ENCODE results near the gene DNAH17. TPM values are rescaled to one million over a fixed set of nuclear protein-coding genes. Genes with fewer than 3 reads are reported as not detected.
"Not testable (repeated sequence)": the region's sequence is repeated elsewhere in the genome, so short reads cannot be mapped to it uniquely, and the experiment has no call there.

Gene DNAH17
- total RNA-seq, 2 experiments from 2014 or later: 0.41 to 0.45 TPM

DNA sequence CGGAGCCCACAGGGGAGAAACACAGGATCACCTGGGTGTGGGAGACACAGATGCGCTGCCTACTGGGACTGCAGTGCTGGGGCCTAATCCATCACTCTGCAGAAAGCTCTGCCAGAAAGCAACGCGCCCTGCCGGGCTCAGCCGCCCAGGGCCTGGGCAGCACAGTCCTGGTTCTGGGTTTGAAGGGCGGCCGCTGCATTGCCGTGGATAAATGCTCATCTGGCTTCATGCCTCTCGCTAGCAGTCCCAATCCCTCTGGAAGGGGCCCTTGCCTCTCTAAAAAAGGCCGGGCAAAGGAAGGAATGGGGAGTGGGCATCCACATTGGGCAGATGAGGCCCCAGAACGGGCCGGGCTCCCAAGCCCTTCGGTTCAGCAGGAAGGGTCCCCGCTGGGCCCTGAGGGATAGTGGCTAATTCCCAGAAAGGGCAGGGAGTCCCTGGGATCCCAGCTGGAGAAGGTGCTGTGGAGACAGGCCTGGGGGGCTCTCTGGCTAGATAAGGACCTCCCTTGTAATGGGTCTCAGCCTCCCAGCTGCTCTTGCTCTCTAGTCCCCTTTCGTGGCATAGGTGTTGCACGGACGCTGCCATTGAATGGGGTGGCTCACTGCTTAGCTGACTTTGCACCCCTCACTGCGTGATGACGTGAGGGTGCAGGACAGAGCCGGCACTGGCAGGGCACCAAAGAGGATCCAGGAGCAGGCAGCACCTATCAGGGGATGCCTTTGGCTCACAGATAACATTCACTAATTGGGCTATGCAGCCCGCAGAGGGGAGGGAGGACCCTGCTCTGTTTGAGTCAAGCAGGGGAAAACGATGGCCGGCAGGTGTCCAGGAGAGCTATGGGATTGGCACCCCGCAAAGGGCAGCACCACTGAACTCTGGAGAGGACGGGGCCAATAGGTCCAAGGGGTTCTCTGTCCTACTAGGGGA is 110.1 kb downstream of the DNAH17 start:
- H3K36me3 Mint-ChIP-seq (ENCODE audit: low read depth): no peaks in the 10 kb centered on the region
- DNase-seq (no peak), ATAC-seq (no peak)
- intact Hi-C loops (cut with micrococcal nuclease): no loop called here
- peaks cover 4% of the 10 kb centered on the region for H3K9me3 Mint-ChIP-seq
- POLR2A ChIA-PET: no interaction called here
- TF ChIP-seq, protein P1, sequence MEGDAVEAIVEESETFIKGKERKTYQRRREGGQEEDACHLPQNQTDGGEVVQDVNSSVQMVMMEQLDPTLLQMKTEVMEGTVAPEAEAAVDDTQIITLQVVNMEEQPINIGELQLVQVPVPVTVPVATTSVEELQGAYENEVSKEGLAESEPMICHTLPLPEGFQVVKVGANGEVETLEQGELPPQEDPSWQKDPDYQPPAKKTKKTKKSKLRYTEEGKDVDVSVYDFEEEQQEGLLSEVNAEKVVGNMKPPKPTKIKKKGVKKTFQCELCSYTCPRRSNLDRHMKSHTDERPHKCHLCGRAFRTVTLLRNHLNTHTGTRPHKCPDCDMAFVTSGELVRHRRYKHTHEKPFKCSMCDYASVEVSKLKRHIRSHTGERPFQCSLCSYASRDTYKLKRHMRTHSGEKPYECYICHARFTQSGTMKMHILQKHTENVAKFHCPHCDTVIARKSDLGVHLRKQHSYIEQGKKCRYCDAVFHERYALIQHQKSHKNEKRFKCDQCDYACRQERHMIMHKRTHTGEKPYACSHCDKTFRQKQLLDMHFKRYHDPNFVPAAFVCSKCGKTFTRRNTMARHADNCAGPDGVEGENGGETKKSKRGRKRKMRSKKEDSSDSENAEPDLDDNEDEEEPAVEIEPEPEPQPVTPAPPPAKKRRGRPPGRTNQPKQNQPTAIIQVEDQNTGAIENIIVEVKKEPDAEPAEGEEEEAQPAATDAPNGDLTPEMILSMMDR (IDR thresholded peaks at IDR 0.05): no peak
- no peaks in the 10 kb centered on the region for H3K4me1 Mint-ChIP-seq (ENCODE audit: low read depth)
- CTCF ChIA-PET: no interaction called here
- no peak overlapping the region for H3K4me3 Mint-ChIP-seq
- no peaks in the 10 kb centered on the region for H3K27me3 Mint-ChIP-seq
- H3K27ac Mint-ChIP-seq: no peak overlapping the region

DNA sequence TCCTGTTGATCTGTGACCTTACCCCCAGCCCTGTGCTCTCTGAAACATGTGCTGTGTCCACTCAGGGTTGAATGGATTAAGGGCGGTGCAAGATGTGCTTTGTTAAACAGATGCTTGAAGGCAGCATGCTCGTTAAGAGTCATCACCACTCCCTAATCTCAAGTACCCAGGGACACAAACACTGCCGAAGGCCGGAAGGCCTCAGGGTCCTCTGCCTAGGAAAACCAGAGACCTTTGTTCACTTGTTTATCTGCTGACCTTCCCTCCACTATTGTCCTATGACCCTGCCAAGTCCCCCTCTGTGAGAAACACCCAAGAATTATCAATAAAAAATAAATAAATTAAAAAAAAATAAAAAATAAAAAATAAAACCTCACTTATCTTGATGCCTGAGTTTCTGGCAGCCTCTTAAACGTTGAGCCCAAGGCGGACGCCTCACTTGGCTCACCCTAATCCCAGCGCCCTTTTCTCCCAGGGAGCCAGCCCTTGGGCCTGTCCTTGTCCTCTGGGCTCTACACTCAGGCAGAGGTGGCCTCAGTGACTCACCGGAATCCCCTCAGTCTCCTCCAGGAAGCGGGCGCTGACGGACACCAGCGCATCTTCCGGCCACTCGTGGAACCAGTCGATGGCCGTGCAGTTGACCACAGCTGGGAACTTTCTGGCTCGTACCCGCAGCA is 110.9 kb downstream of the DNAH17 start:
- intact Hi-C loops (cut with micrococcal nuclease); H3K36me3 Mint-ChIP-seq (ENCODE audit: low read depth); H3K9me3 Mint-ChIP-seq; H3K27me3 Mint-ChIP-seq; H3K27ac Mint-ChIP-seq; CTCF ChIA-PET; H3K4me3 Mint-ChIP-seq; DNase-seq; H3K4me1 Mint-ChIP-seq (ENCODE audit: low read depth); ATAC-seq; POLR2A ChIA-PET: not testable (repeated sequence)

DNA sequence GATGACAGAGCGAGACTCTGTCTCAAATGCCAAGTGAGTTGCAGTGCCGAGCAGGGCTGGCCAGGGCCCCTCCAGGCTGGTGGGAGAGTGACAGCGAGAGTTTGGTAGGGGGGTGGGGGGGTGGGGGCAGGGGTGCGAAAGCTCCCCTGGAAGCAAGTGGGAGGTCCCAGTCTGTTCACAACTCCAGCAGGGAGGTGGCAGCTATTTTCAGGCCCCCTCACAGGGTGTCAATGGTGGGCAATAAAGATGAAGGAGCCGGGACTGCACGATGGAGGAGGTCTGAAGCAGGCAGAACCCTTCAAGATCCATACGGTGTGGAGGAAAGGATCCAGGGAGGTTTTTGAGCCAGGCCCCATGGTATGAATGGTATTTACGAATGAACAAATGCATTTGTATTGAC is 115.0 kb downstream of the DNAH17 start:
- TF ChIP-seq, protein P1 (IDR thresholded peaks at IDR 0.05): no peak
- no peaks in the 10 kb centered on the region for H3K4me1 Mint-ChIP-seq (ENCODE audit: low read depth)
- H3K9me3 Mint-ChIP-seq: no peaks in the 10 kb centered on the region
- ATAC-seq (no peak), DNase-seq (no peak)
- ChIA-PET POLR2A (no interaction called here), CTCF (no interaction called here)
- H3K27me3 Mint-ChIP-seq: no peaks in the 10 kb centered on the region
- H3K36me3 Mint-ChIP-seq (ENCODE audit: low read depth): no peaks in the 10 kb centered on the region
- no peak overlapping the region for H3K4me3 Mint-ChIP-seq
- intact Hi-C loops (cut with micrococcal nuclease): no loop called here
- no peak overlapping the region for H3K27ac Mint-ChIP-seq

DNA sequence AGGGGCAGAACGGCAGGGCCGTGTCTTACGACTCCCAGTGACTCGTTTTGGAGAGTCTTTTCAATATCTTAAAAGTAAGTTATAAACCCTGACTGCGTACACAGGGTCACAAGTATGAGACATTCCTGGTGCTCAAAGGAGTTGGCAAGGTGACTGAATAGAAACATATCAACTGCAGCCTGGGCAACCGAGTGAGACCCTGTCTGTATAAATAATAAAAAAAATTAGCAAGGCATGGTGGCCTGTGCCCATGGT is 115.5 kb downstream of the DNAH17 start:
- no peak for DNase-seq
- no peak overlapping the region for H3K4me3 Mint-ChIP-seq
- H3K27me3 Mint-ChIP-seq: no peaks in the 10 kb centered on the region
- no peak for ATAC-seq
- intact Hi-C loops (cut with micrococcal nuclease): no loop called here
- ChIA-PET POLR2A (no interaction called here), CTCF (no interaction called here)
- H3K36me3 Mint-ChIP-seq (ENCODE audit: low read depth): no peaks in the 10 kb centered on the region
- H3K9me3 Mint-ChIP-seq: no peaks in the 10 kb centered on the region
- TF ChIP-seq, protein P1 (IDR thresholded peaks at IDR 0.05): no peak
- no peak overlapping the region for H3K27ac Mint-ChIP-seq
- H3K4me1 Mint-ChIP-seq (ENCODE audit: low read depth): no peaks in the 10 kb centered on the region

DNA sequence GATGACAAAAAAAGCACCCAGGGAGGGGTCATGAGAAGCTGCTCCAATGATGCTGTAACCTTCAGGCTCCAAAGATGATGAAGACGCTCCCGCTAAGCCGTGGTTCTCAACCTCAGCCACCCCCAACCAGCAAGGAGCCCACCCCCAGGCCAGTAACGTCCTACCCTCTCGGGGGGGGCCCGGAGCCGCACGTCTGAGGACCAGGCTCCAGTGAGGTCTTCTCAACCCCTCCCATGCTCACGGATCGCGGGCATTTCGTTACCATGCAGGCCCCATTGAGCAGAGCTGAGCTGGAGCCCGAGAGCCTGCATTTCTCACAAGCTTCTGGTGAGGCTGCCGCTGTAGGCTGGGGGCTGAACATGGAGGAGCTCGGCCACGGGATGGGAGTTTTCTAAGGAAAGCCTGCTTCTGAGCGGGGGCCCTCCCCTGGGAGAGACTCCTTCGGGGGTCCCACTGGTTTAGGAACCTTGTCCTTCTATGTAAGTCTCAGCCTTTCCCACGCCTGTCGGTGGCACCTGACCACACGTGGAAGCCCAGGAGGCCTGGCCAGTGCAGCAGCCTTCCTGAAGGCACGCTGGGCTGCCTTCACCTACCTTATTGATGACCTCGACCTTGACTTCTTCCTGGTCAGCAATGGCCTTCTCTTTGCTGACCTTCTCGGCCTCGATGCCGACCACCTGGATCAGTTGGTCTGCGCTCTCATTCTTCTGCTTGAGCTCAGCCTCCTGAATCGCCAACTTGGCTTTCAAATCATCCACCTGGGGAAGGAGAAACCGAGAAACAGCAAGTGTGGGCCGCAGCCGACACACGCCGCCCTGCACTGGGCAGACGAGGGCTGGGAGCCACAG is 116.0 kb downstream of the DNAH17 start:
- no peaks in the 10 kb centered on the region for H3K36me3 Mint-ChIP-seq (ENCODE audit: low read depth)
- TF ChIP-seq, protein P1 (IDR thresholded peaks at IDR 0.05): no peak
- H3K4me3 Mint-ChIP-seq: no peak overlapping the region
- no peak for DNase-seq
- ChIA-PET CTCF (no interaction called here), POLR2A (interaction anchor here (1.1 kb wide), 1 partner anchor 121 kb away, joined by 3 read pairs; no protein-coding TSS in a partner anchor)
- no peak overlapping the region for H3K27ac Mint-ChIP-seq
- H3K9me3 Mint-ChIP-seq: no peaks in the 10 kb centered on the region
- intact Hi-C loops (cut with micrococcal nuclease): no loop called here
- ATAC-seq: no peak
- no peaks in the 10 kb centered on the region for H3K4me1 Mint-ChIP-seq (ENCODE audit: low read depth)
- H3K27me3 Mint-ChIP-seq: no peaks in the 10 kb centered on the region
